Liver (tissue), 9 donors: ENCODE measurements around the gene SLC9A3. TPM values are rescaled to one million over a fixed set of nuclear protein-coding genes. Genes with fewer than 3 reads are reported as not detected.

Source experiments
- DNase-seq: peaks from one replicate; pipeline ENCODE4 v3.0.0-alpha.2; 2017; ENCODE audit warnings: low spot score
- H3K27ac ChIP-seq, 2 donors: one replicate each; pipeline ENCODE4 v1.7.0; 2013; ENCODE audit warnings: inconsistent platforms in 2 of 2, low read length in 2 of 2, control low read depth in 1 of 2, low read depth in 1 of 2, mild to moderate bottlenecking in 1 of 2
- H3K27me3 ChIP-seq, 4 donors: one replicate each; pipeline versions ENCODE4 v1.6.1 to v1.7.0; 2013; ENCODE audit warnings: low read length in 3 of 4, inconsistent platforms in 1 of 4, mild to moderate bottlenecking in 1 of 4, moderate library complexity in 1 of 4; ENCODE audit not compliant: control insufficient read depth in 4 of 4, insufficient read depth in 4 of 4
- H3K36me3 ChIP-seq, 4 donors: one replicate each; pipeline versions ENCODE4 v1.6.1 to v1.7.0; 2013; ENCODE audit warnings: low read length in 3 of 4, mild to moderate bottlenecking in 3 of 4, low read depth in 1 of 4, moderate library complexity in 1 of 4; ENCODE audit not compliant: control insufficient read depth in 4 of 4, insufficient read depth in 3 of 4
- H3K4me1 ChIP-seq, 4 donors: one replicate each; pipeline versions ENCODE4 v1.6.1 to v1.7.0; 2013; ENCODE audit warnings: low read length in 3 of 4, mild to moderate bottlenecking in 3 of 4, moderate library complexity in 1 of 4; ENCODE audit not compliant: control insufficient read depth in 4 of 4, insufficient read depth in 4 of 4
- H3K4me3 ChIP-seq, 3 donors: one replicate each; pipeline versions ENCODE4 v1.6.1 to v1.7.0; 2013; ENCODE audit warnings: low read length in 3 of 3, control low read depth in 1 of 3, low read depth in 1 of 3, mild to moderate bottlenecking in 1 of 3
- H3K9ac ChIP-seq, 2 donors: one replicate each; pipeline ENCODE4 v1.7.0; 2013; ENCODE audit warnings: low read length in 2 of 2, mild to moderate bottlenecking in 2 of 2, moderate library complexity in 2 of 2, control low read depth in 1 of 2, low read depth in 1 of 2
- H3K9me3 ChIP-seq, 4 donors: one replicate each; pipeline versions ENCODE4 v1.6.1 to v1.7.0; 2013; ENCODE audit warnings: low read length in 3 of 4; ENCODE audit not compliant: control insufficient read depth in 4 of 4
- FOXA1 ChIP-seq: IDR thresholded peaks from 2 replicates; pipeline ENCODE4 v1.6.1; 2016; ENCODE audit warnings: antibody characterized with exemption
- FOXA2 ChIP-seq: IDR thresholded peaks from 2 replicates; pipeline ENCODE4 v1.6.1; 2016; ENCODE audit warnings: antibody characterized with exemption
- HNF4A ChIP-seq, 2 donors: conservative IDR thresholded peaks; 2 replicates each; pipeline ENCODE4 v1.6.1; 2016; ENCODE audit warnings: antibody characterized with exemption in 2 of 2, mild to moderate bottlenecking in 2 of 2
- HNF4G ChIP-seq: IDR thresholded peaks from 2 replicates; pipeline ENCODE4 v1.6.1; 2016; ENCODE audit warnings: antibody characterized with exemption
- JUND ChIP-seq, 2 donors: IDR thresholded peaks; 2 replicates each; pipeline ENCODE4 v1.6.1; 2016; ENCODE audit warnings: antibody characterized with exemption in 2 of 2
- NR2F2 ChIP-seq: IDR thresholded peaks from 2 replicates; pipeline ENCODE4 v1.6.1; 2016; ENCODE audit warnings: antibody characterized with exemption
- RXRA ChIP-seq, 2 donors: IDR thresholded peaks; 2 replicates each; pipeline ENCODE4 v1.6.1; 2017 to 2018; ENCODE audit warnings: antibody characterized with exemption in 2 of 2, mild to moderate bottlenecking in 1 of 2
- SP1 ChIP-seq: IDR thresholded peaks from 2 replicates; pipeline ENCODE4 v1.6.1; 2018; ENCODE audit warnings: antibody characterized with exemption, mild to moderate bottlenecking
- WGBS: extraction: QIAGEN DNeasy Blood & Tissue Kit; methylation state at CpG from one replicate; pipeline ENCODE4 v1.1.7; 2013; 5-methylcytosine and 5-hydroxymethylcytosine counted together
- polyA plus RNA-seq, 2 donors: library from polyadenylated mRNA; stranded (reverse) in 1 of 2; unstranded in 1 of 2; fragments of 200-250 nt in 1 of 2; fragments of >200 nt in 1 of 2; fragmentation: Nextera tagmentation in 1 of 2; extraction: Ambion mirVana in 1 of 2; gene quantifications; one replicate each; pipeline versions ENCODE4 v1.2.1 to v1.2.3, GENCODE V29; 2013 to 2015
- total RNA-seq, 2 donors: library from RNA; depleted of rRNA; stranded (reverse); fragments of >200 nt; gene quantifications; one replicate each; pipeline ENCODE4 v1.2.3, GENCODE V29; 2014
- TF ChIP-seq, protein P1 (sequence below): IDR thresholded peaks from 2 replicates; pipeline ENCODE4 v1.6.1; 2016; ENCODE audit warnings: antibody characterized with exemption
- TF ChIP-seq, protein P2 (sequence below): IDR thresholded peaks from 2 replicates; pipeline ENCODE4 v1.6.1; 2016; ENCODE audit warnings: antibody characterized with exemption
- TF ChIP-seq, protein P3 (sequence below): IDR thresholded peaks from 2 replicates; pipeline ENCODE4 v1.6.1; 2016; ENCODE audit warnings: antibody characterized with exemption
- TF ChIP-seq, protein P4 (sequence below): fragments of 150-350 bp; IDR thresholded peaks from 2 replicates; pipeline ENCODE4 v1.5.1; 2017; ENCODE audit warnings: improper control_type of control experiment, low read depth, low read length; ENCODE audit not compliant: missing input control
- TF ChIP-seq, protein P5 (sequence below): IDR thresholded peaks from 2 replicates; pipeline ENCODE4 v1.6.1; 2016; ENCODE audit warnings: antibody characterized with exemption, mild to moderate bottlenecking
- donor health status: healthy.
- donor health status: healthy.
- donor health status: healthy.
- donor health status: healthy.
- donor health status: healthy.

Gene SLC9A3
- total and polyA plus RNA-seq, 4 donors: 0.31 to 1.0 (median 0.67) TPM

DNA sequence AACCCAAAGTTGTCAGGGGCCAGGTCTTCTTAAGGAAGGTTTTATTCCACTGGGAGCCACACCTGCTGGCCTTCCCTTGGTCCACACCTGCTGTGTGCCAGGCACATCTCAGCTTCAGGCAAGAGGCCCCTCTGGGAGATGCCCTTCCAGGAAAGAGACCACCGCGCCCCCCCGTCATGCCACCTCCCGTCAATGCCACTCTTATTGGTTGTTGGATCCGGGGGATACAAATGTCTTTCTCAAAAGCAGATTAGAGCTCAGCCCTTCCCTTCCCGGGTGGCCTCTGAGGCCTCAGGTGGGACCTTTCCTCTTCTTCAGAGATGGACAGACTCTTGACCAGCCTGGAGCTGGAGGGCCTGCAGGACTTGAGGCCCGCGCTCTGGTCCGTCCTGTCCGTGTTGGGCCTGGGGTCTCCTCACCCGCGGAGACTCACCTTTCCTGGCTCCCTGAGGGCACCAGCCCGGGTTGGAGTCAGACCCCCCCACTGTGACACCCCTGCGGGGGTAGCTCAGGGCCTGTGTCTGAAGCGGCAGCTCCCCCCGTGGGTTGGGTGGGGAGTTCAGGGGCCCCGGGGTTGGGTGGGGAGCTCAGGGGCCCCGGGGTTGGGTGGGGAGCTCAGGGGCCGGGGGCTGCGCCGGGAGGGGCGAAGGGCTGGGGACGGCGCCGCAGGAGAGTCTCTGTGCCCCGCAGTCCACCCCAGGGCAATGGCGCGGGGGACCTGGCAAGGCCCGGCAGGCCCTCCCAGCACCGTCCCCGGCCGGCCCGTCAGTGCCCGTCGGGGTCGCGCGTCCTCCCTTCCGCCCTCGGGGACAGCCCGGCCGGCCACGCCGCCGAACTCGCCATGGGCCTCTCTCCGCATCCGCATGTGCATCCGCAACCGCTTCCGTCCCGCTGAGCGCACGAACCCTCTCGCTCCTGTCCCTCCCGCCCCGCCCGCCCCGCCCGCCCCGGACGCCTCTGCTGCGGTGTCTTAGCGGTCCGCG is 3.7 kb upstream of the SLC9A3 start (continued):
- TF ChIP-seq, protein P1, sequence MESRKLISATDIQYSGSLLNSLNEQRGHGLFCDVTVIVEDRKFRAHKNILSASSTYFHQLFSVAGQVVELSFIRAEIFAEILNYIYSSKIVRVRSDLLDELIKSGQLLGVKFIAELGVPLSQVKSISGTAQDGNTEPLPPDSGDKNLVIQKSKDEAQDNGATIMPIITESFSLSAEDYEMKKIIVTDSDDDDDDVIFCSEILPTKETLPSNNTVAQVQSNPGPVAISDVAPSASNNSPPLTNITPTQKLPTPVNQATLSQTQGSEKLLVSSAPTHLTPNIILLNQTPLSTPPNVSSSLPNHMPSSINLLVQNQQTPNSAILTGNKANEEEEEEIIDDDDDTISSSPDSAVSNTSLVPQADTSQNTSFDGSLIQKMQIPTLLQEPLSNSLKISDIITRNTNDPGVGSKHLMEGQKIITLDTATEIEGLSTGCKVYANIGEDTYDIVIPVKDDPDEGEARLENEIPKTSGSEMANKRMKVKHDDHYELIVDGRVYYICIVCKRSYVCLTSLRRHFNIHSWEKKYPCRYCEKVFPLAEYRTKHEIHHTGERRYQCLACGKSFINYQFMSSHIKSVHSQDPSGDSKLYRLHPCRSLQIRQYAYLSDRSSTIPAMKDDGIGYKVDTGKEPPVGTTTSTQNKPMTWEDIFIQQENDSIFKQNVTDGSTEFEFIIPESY: no peak
- TF ChIP-seq FOXA2: no peak
- TF ChIP-seq, protein P2, sequence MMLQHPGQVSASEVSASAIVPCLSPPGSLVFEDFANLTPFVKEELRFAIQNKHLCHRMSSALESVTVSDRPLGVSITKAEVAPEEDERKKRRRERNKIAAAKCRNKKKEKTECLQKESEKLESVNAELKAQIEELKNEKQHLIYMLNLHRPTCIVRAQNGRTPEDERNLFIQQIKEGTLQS: no peak
- TF ChIP-seq RXRA (IDR thresholded peaks at IDR 0.05): no peak

DNA sequence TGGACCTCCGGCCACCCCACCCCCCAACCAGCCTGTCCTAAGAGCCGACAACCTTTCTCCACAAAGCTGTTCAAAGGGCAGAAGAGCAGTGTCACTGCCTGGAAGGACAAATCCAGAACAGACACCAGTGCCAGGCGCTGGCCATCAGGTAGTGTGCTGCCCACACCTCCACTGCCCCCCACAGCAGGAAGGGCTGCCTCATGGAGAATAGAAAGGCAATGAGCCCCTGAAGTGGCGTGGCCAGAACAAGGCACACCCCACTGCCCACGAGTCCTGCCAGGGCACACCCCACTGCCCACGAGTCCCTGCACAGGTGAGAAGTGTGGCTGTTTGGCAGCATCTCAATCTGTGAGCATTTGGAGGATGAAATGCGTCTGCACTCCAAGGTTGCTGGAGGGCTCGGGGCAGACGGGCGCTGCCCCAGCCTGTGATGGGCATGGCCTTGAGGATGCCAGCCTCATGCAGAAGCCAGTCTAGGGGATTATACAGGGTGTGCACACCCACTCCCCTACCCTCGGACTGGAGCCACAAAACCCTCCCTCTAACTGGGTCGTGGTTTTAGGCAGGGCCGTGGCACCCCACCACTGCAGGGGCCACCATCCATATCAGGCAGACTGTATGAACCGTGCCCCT is 2.3 kb upstream of the SLC9A3 start:
- Histone ChIP-seq H3K9me3 (no peaks in the 10 kb centered on the region), H3K36me3 (no peaks in the 10 kb centered on the region), H3K4me3 (no peak overlapping the region), H3K4me1 (peaks cover 0 to 13% (median 5%) of the 10 kb centered on the region in 4 donors), H3K27me3 (peaks cover 2 to 27% (median 8%) of the 10 kb centered on the region in 4 donors), H3K9ac (no peak overlapping the region), H3K27ac (no peak overlapping the region)
- DNase-seq: no peak
- 66% methylated on average over 14 of the region's 14 CpGs for WGBS
- TF ChIP-seq HNF4G (no peak), SP1 (no peak), FOXA1 (no peak), JUND (IDR thresholded peaks at IDR 0.05) (no peak), FOXA2 (no peak), NR2F2 (no peak), HNF4A (conservative IDR thresholded peaks at IDR 0.05) (no peak)
- TF ChIP-seq, protein P1: no peak
- TF ChIP-seq, protein P3, sequence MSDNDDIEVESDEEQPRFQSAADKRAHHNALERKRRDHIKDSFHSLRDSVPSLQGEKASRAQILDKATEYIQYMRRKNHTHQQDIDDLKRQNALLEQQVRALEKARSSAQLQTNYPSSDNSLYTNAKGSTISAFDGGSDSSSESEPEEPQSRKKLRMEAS: no peak
- TF ChIP-seq, protein P2: no peak
- TF ChIP-seq, protein P4, sequence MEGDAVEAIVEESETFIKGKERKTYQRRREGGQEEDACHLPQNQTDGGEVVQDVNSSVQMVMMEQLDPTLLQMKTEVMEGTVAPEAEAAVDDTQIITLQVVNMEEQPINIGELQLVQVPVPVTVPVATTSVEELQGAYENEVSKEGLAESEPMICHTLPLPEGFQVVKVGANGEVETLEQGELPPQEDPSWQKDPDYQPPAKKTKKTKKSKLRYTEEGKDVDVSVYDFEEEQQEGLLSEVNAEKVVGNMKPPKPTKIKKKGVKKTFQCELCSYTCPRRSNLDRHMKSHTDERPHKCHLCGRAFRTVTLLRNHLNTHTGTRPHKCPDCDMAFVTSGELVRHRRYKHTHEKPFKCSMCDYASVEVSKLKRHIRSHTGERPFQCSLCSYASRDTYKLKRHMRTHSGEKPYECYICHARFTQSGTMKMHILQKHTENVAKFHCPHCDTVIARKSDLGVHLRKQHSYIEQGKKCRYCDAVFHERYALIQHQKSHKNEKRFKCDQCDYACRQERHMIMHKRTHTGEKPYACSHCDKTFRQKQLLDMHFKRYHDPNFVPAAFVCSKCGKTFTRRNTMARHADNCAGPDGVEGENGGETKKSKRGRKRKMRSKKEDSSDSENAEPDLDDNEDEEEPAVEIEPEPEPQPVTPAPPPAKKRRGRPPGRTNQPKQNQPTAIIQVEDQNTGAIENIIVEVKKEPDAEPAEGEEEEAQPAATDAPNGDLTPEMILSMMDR: no peak
- TF ChIP-seq, protein P5, sequence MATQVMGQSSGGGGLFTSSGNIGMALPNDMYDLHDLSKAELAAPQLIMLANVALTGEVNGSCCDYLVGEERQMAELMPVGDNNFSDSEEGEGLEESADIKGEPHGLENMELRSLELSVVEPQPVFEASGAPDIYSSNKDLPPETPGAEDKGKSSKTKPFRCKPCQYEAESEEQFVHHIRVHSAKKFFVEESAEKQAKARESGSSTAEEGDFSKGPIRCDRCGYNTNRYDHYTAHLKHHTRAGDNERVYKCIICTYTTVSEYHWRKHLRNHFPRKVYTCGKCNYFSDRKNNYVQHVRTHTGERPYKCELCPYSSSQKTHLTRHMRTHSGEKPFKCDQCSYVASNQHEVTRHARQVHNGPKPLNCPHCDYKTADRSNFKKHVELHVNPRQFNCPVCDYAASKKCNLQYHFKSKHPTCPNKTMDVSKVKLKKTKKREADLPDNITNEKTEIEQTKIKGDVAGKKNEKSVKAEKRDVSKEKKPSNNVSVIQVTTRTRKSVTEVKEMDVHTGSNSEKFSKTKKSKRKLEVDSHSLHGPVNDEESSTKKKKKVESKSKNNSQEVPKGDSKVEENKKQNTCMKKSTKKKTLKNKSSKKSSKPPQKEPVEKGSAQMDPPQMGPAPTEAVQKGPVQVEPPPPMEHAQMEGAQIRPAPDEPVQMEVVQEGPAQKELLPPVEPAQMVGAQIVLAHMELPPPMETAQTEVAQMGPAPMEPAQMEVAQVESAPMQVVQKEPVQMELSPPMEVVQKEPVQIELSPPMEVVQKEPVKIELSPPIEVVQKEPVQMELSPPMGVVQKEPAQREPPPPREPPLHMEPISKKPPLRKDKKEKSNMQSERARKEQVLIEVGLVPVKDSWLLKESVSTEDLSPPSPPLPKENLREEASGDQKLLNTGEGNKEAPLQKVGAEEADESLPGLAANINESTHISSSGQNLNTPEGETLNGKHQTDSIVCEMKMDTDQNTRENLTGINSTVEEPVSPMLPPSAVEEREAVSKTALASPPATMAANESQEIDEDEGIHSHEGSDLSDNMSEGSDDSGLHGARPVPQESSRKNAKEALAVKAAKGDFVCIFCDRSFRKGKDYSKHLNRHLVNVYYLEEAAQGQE: no peak
